Right hindlimb (tissue), 1 donor: ENCODE data around the gene IL31RA.

ENCODE experiments used
- DNase-seq: peaks from one replicate; pipeline ENCODE4 v3.0.0-alpha.2; 2018

IL31RA gene

DNA sequence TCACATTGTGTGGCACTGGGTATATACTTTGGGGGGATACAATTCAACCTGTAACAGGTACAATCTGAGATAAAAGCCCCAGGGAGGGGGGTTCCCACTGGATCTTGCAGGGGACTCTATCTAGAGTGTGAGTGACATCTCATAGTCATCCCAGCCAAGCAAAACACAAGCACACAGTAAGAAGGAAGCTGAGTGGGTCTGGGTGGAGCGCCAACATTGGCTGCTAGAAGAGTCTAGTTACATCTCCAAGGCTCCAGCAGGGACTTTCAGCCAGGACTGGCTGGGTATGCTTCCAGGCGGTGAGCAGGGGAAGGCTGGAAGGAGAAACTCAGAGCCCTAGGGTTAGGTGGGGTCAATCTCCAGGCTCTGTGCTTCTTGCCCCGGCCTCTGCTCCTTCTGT lies 53.0 kb downstream of the IL31RA start:
- DNase-seq: peak; percentile 50

DNA sequence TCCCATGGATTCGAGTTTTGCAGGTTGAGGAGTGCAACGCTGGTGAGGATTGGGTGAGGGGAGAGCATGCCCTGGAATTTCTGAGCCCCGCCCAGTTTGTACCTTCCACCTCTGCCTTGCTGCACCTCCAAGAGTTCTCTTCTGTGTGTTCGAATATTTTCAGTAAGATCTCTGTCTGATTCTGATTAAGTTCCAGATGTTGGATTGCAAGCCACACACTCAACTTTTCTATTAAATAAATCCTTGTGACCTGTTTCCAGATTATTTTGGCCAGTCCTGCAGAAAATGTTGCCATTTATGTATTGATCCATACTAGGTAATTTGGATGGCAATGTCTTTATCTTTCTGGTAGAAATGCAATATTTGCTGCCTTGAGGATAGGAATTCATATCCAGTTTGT lies 54.1 kb downstream of the IL31RA start:
- no peak for DNase-seq

DNA sequence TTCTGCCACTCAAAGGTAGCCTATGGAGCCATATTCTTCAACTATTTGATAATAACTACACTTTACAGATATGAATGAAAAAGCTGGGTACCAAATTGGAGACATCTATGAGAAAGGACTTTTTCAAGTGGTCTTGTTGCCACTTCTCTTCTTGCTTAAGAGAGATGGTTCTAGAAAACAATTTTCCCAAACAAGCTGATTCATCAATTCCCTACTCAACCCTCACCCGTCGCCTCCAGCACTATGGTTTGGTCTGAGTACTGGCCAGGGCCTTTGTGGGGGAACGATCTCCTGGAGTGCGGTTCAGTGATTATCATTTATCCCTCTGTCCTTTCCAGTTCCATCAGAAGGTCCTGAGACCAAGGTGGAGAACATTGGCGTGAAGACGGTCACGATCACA lies 56.8 kb downstream of the IL31RA start:
- DNase-seq: no peak

DNA sequence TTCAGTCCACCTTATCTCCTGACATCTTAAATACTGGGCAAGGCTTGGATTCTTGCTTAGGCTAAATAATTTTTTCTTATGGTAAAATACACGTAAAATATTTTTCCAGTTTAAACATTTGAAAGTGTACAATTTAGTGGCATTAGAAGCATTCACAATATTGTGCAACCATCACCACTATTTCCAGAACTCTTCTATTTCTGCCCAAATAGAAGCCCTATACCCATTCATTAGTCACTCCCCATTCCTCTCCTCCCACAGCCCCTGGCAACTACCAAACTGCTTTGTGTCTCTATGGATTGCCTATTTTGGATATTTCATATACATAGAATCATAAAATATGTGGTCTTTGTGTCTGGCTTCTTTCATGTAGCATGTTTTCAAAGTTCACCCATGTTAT lies 57.6 kb downstream of the IL31RA start:
- no peak for DNase-seq

DNA sequence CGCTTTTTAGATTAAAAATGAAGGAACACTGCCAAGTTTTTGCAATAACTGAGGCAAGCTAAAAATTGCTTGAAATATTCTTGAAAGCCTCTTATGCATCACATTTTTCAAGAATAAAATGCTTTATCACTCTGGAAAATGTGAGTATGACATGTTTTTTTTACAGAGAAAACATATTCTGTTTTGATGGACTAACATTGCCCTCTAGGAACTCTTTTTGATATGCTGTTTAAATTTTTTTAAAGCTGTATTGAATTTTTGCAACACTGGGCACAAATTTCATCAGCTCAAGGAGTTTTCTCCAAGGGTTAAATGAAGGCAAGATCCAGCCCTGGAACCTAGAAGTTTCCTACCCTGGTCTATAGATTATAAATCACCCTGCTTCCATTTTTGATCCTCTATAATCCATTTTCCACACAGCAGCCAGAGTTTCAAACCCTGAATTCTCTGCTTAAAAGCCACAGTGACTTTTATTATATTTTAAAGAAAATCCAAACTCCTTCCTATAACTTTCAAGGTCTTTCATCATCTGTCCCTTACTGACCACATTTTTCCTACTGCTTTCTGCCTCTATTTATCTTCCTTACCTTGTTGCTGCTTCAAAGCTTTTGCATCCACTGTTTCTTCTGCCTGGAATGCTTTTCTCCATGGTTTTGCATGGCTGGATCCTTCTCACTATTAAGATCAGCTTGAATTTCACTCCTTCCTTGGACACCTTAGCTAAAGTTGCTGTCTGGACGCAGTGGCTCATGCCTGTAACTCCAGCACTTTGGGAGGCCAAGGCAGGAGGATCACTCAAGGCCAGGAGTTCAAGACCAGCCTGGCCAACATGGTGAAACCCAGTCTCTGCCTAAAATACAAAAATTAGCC lies 60.9 kb downstream of the IL31RA start:
- DNase-seq: no peak

DNA sequence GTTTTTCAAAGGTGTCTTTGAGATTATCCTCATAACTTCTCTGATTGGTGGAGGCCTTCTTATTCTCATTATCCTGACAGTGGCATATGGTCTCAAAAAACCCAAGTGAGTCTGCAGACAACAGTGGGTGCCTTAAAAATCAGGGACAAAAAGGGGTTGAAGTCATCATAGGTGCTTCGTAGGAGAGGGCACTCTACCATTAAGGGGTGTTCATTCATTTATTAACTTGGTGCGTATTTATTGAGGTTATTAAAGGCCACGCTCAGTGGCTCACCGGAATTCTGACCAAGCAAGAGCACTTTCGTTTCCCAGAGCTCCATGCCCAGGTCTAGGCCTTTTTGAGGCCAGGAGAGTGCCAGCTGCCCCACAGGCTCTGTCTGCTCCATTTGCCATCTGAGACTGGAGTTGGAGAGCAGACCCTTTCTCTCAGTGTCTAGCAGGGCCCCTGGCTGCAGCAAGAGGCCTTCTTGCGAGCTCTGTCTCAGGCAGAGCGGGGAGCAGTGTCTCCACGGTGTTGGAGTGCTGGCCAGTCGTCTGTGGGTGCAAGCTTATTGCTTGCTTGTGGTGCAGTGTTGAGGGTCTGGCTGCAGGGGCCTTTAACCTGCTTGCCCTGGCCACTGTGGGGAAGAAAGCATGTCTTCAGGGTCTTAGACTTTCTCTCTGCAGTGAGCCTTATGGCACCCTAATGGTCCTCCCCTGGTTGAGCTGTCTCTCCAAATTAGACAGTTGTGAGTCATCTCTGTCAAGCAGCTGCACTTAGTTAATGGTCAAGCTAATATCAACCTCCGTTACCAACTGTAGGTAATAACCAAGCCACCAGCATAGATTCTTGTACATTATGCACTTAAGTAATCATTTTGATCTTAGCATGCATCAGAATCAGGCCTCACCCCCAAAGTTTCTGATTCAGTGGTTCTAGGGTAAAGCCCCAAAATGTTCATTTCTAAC lies 62.6 kb downstream of the IL31RA start:
- DNase-seq: no peak

DNA sequence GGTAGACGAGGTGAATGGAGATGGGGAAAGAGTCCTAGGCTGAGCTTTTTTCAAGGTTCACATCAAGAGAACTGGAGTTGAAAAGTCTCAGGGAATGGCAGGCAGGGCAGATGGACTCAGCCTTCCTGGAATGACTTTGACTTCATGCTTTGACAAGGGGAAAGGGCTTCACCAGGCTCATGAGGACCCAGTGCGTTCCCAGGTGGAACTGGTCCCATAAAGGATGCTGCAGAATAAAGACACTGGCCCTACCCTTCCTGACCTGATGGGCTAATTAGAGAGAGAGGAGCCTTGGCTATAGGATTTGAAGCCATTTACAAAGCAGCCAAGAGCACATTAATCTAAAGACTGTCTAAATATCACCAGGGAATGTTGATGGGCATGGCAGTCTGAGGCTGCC lies 63.8 kb downstream of the IL31RA start:
- no peak for DNase-seq

DNA sequence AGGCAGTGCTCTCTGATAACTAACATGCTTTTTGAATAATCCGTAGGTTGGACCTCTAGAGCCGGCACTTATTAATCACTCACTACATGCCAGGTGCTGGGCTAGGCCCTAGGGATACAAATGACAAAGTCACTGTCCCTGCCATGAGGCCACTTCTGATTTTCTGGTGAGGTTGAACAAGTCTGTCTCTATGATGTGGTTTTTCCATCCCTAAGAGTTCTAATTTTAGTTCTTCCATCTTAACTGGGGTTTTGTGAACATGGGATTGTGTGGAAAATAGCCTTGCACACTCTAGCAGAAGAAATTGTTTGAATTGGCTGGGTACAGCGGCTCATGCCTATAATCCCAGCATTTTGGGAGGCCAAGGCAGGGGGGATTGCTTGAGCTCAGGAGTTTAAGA lies 64.6 kb downstream of the IL31RA start:
- DNase-seq: no peak

DNA sequence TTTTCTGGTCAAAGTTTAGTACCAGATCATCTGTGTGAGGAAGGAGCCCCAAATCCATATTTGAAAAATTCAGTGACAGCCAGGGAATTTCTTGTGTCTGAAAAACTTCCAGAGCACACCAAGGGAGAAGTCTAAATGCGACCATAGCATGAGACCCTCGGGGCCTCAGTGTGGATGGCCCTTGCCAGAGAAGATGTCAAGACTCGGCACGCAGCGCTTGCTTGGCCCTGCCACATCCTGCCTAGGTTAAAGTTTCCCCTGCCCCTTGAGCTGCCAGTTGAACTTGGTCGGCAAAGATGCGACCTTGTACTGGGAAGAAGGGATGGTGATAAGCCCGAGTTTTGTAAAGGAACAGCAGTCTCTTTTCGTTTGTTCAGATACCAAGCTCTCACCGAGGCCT lies 65.8 kb downstream of the IL31RA start:
- DNase-seq: no peak

DNA sequence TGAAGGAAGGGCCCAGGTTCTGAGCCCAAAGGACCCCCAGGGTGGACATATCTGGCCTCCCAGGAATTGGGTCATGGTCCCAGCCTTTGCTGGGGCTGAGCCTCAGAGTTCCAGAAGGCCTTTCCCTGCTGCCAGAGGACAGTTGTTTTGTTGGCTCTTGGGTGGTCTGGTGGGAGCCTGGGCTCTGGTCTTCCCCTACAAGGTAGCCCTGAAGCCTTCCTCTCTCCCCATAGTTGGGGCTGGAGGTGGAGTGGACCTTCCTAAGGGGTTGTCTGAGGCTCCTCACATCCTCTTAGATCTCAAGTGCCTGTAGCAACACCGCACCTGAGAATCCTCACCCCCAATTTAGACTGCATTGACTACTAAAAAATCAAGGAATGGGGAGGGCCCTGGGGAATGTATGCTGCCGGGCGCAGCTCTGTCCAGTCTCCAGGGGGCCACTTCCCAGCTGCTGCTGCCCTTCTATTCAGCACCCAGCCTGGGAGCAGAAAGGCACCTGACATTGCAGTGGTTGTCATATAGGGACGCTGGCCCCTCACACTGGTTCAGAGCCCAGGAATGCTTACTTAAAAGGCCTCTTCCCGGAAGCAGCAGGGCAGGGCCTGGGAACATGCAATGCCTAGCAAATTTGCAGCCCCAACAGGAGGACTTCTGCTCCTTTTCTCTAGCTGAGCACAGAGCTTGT lies 66.4 kb downstream of the IL31RA start:
- no peak for DNase-seq

DNA sequence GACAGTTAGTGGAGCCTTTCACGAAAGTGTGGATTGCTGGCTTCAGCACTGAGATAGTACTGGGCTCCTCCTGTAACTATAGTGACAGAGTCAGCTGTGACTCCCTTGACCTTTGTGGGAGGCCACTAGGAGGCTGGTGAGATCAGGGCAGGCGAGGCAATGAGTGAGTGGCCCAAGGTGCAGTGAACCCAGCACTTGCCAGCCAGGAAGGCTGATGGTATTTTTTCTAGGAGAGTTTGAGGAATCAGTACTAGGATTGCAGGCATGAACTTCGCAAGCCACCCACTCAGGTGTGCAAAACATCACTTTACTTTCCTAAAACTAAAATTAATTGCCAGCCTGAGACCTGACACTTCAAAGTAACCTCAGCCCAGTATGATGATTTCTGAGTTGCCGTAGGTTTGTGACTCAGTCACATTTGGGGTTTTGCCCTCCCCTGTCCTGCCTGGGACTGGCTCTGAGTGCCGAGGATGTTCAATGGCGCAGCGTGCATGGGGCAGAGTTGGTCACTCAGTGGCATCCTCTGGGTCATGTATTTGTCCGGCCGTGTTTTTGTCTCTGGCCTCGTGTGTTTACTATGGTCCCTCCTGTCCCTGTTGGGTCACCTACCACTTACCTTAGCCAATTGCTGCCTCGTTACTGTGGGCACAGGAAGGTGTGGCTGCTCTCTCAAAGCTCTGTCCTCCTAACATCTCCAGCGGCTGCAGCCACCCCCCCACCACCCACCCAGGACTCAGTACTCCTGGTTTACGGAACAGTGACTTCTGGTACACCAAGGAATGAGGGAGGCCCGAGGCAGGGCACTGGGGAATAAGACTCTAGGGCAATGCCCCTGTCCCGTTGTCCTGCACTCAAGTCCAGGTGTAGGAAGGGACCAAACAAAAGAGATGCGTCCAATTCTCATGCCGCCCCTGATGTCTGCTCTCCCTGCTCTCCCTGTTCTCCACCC lies 67.2 kb downstream of the IL31RA start:
- no peak for DNase-seq

DNA sequence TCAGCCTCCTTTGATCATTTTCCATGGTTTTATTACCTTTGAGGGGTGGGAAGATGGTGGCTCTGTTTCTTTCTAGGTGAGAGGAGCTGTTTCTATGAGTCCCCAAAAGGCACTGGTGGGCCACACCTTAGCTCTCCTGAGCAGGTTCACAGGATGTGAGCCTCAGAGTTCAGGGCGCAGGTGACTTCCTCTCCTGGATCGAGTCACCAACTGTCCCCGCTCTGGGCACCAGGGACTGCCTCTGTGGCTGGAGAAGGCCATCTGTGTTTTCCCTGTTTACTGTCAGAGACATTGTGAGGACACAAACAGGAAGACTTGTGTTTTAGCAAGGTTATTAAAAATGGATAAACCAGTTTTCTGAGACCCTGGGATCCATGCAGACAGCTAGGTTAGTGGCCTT lies 68.5 kb downstream of the IL31RA start:
- peak; percentile 5 for DNase-seq

DNA sequence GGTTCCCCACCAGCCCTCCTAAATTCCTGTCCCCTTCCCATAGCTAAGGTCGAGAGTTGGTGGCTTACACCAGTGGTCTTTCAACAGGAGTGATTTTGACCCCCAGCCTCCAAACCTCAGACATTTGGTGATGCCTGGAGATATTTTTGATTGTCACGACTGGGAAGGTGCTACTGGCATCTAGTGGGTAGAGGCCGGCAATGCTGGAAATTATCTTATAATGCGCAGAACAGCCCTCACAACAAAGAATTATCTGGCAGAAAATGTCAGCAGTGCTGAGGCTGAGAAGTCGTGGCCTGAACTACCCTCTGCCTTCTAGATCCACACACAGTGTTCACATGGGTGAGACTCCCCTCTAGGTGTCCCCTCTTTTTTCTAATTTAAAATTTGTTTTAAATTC lies 69.6 kb downstream of the IL31RA start:
- peak; percentile 15 for DNase-seq

DNA sequence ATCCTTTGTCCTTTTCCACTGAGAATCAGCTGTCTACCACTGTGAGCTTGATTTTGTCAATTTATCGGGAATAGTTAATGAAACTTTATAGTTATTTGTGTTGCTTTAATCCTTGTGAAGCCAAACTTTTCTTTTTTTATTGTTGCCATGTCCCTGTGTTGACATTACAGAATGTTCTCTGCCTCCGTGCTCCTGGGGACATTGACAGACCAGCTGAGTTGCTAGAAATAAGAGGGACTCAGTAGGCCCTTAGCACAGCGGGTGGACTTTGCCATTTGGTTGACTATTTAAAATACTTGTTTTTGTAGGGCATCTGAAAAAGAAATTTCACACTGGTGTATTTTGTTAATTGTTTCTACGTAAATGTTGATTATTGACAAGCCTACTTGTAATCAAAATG lies 70.5 kb downstream of the IL31RA start:
- no peak for DNase-seq

DNA sequence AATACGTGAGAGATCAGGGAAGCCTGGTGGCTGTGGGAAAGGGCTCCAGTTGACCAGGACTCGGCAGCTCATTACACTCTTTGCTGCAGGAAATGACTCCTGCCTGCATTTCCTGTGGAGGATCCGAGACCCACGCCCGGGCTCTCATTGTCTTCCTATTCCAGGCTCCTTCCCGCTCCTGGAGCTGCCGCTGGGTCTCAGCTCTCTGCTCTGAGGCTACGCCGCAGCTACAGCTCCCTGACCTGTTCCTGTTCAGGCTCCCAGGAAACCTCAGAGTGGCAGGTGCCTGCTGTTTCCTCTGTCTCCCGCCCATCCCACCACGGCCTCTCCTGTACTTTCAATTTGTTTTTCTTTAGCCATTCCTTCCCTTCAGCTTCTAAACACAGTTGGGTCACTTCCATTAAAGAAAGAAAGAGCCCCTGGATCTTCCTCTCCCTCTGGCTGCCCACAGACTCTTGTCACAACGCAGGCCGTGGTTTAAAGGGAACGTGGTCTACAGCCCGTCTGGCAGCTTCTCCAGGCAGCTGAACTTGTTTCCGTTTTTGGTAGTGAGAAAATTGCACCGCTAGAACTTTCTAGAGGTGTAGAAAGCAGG lies 72.1 kb downstream of the IL31RA start:
- DNase-seq: no peak

DNA sequence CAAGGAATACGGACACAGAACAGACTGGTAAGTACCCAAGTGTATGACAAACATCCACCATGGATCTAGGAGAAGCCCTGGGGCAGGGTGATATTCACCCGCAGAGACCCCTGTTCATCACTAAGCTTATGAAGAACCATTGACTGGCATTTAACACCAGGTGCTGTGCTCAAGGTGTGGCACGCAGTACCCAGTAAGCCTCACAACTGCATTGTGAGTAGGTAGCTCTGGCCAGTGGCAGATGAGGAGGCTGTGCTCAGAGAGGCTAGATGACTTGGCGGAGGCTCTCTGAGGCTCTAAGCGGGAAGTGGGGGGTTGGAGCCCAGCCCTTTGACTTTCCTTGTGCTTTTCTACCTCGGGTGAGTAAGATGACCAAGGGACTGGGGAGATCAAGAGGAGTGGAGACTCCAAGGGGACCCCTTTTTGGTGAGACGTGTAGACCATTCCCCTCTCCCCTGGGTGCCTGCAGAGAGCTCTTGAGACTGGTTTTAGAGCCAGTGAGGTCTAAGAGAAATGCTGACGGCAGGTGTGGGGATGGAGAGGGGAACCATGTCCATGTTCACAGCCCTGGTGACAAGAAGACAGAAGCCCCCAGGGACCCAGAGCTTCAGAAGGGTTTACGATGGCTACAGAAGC lies 72.8 kb downstream of the IL31RA start:
- peak; percentile 9 for DNase-seq

DNA sequence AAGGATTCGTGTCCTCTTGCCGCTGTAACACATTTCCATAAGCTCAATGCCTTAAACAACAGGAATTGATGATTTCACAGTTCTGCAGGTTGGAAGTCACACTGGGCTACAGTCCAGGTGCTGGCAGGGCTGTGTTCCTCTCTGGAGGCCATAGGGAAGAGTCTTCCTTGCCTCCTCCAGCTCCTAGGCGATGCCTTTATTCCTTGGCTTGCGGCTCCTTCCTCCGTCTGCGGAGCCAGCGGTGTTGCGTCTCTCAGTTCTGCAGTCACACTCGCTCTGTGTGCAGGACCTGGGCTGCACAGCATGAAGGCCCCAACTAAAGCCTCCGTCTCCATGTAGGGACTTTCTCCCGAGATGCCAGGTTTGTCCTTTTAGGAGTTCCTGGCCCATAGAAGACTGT lies 73.6 kb downstream of the IL31RA start:
- no peak for DNase-seq

DNA sequence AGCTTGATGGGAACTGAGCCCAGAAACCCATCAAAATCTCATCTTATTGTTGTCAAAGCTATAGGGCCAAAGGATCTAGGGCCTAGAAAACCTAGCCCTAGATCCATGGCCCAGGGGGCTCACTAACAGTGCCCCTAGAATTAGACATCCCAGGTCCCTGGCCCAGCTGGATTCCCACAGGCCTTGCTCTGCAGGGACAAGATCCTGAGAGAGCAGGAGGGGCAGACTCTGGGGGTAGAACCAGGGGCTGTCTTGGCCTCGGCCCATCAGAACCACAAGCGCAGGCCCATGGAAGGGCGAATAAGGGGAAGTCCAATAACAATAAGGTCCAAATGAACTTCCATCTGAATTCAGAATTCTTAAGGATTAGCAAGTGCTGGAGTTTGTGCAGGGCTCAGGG lies 74.0 kb downstream of the IL31RA start:
- no peak for DNase-seq

DNA sequence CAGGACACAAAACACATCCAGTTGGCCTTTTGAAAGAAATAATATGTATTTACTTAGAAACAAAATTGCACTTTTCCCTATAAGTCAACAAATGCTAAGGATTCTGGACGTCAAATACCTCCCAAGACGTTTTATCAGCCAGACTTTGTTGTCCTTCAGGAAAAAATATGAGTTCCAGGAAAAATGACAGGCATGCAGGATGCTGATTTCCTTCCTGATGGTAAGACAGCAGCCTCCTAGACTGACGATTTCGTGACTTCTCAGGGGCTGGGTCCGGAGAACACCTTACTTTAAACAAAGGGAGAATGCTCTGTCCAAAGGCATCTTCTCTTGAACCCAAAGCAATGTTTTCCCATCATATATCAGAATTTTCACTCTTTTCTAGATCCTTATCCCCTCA lies 74.6 kb downstream of the IL31RA start:
- no peak for DNase-seq

DNA sequence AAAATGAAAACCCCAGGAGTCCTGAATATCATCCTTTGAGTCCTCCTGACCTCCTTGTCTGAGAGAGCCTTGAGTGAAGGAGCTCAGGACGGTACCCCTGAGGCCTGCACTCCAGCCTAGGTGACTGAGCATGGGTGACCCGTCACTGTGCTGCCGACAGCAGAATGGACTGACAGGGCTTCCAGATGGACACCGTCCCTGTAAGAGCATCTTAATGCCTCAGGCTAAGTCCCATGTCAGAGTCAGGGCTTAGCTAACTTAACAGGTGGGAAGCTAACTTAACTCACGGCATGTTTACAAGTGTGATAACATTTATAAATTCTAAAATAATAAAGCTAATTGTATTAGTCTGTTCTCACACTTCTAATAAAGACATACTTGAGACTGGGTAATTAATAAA lies 75.3 kb downstream of the IL31RA start:
- DNase-seq: peak; percentile 6
